Smooth muscle cell of bladder (primary cell): ENCODE measurements around the gene RHOBTB3. TPM values are rescaled to one million over a fixed set of nuclear protein-coding genes. Genes with fewer than 3 reads are reported as not detected.

Experiments
- total RNA-seq: library from RNA; depleted of rRNA; stranded (reverse); fragments of >200 nt; gene quantifications from 2 replicates; pipeline ENCODE4 v1.2.3, GENCODE V29; 2014

RHOBTB3 gene
- total RNA-seq: 304 and 322 TPM in 2 replicates

GRCh38 chr5:95730730-95731570, at the start of gene RHOBTB3:
Gene RHOBTB3 (plus strand): TSS chr5:95731336. CDS start chr5:95731683, 347 bp downstream.

DNA sequence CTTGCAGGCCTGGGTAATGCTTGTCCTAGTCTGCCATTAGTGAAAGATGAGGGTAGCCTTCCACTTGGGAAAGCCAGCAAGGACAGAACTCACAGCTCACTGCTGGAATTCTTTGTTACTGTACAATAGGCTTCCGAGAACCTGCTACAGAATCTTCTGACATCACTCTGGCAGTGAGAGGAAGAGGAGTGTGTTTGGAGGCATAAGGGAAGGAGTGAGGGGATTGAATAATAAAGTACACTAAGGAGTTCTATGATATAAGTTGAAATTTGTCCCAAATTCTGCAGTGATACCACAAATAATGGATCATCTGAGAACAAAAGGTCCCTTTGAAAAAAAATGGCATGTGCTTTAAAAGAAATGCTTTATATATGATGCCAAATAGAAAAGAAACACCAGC, 48.2 kb upstream of the RHOBTB3 start, which contains the start of gene SPATA9:
TSS of gene SPATA9 (minus strand) at position 101 of the 400 bp plus-strand sequence. CDS start 137 bp downstream, outside the sequence.

DNA sequence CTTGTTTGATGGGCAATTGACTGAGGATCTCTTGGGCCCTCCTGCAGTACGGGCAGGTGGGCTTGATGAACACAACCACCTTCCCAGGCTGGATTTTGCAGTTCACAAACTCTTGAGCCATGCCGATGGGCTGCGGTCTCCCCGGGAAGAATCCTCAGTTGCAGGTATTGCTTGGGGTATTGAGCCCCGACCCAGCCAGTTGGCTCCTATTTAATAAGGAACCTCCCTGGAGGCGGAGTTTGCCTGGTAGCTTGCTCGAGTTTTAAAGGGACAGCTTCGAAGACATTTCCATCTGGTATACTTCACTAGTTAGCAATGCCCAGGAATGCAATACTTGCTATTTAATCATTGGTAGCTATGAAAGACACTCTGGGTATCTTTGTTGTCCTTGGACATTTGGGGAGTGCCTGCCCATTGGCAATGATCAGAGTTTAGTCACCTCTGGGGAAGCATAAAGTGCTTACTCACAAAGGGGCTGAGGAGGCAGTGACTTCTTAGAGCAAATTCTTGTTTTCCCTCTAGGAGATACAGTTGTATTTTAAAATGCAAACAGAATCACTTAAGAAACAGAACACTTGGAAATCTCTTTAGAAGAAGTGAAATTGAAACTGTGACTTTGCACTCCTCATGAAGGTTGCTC, 91.5 kb downstream of the RHOBTB3 start, which contains the start of gene GLRX:
TSS of gene GLRX (minus strand) at position 185 of the 640 bp plus-strand sequence. CDS start at position 121, 64 bp downstream.

Other genes with a start within 250 kb of the RHOBTB3 start
- 131 and 145 TPM in 2 replicates for gene SKIC3, start 176.4 kb upstream of the RHOBTB3 start, total RNA-seq
- 8.4 and 13.0 TPM in 2 replicates for gene ARSK, start 176.2 kb upstream of the RHOBTB3 start, total RNA-seq
- gene GPR150, start 111.2 kb upstream of the RHOBTB3 start, total RNA-seq: 0.28 TPM in 2 replicates
- 1.7 and 3.2 TPM in 2 replicates for gene RFESD, start 84.6 kb upstream of the RHOBTB3 start, total RNA-seq
- gene SPATA9, start 48.3 kb upstream of the RHOBTB3 start, total RNA-seq: 0.18 and 0.71 TPM in 2 replicates
- gene GLRX, start 91.4 kb downstream of the RHOBTB3 start, total RNA-seq: 51.0 and 132 TPM in 2 replicates
- 54.3 and 59.6 TPM in 2 replicates for gene ELL2, start 230.5 kb downstream of the RHOBTB3 start, total RNA-seq